WTC11 (cell line): ENCODE results near the gene IQGAP2. TPM values are rescaled to one million over a fixed set of nuclear protein-coding genes. Genes with fewer than 3 reads are reported as not detected.

Experiments
- ATAC-seq: fragments of 200-7000 bp; cut with Tn5 transposase; 2 replicates; pipeline ENCODE4 v1.10.0; 2021; ENCODE audit warnings: mild to moderate bottlenecking, moderate library complexity
- CTCF ChIA-PET: fragments of 300-600 bp; sonication (Branson Sonifier 250); formaldehyde crosslinking; loops from one replicate; lab custom pipeline; 2021; ENCODE audit warnings: antibody characterized with exemption; lab: Charles Lee
- POLR2A ChIA-PET: fragments of 350-600 bp; sonication (Branson Sonifier 250); formaldehyde crosslinking; loops from one replicate; lab custom pipeline; 2021; ENCODE audit warnings: antibody characterized with exemption; lab: Charles Lee
- DNase-seq: peaks from one replicate; pipeline ENCODE4 v3.0.0; 2021; ENCODE audit warnings: low spot score
- H3K27ac Mint-ChIP-seq: 2 replicates; pipeline ENCODE4 v1.8.0; 2021; ENCODE audit warnings: mixed read lengths
- H3K27me3 Mint-ChIP-seq: 2 replicates; pipeline ENCODE4 v1.8.0; 2021; ENCODE audit warnings: low read depth, mild to moderate bottlenecking, moderate library complexity, mixed read lengths
- H3K36me3 Mint-ChIP-seq: 2 replicates; pipeline ENCODE4 v1.8.0; 2021; ENCODE audit warnings: mixed read lengths
- H3K4me1 Mint-ChIP-seq: 2 replicates; pipeline ENCODE4 v1.8.0; 2022; ENCODE audit warnings: mixed read lengths
- H3K4me3 Mint-ChIP-seq: 2 replicates; pipeline ENCODE4 v1.8.0; 2021; ENCODE audit warnings: mild to moderate bottlenecking, moderate library complexity, mixed read lengths
- H3K9me3 Mint-ChIP-seq: 2 replicates; pipeline ENCODE4 v1.8.0; 2021; ENCODE audit warnings: mixed read lengths
- ATF1 ChIP-seq: sonication (generic); formaldehyde crosslinking; IDR thresholded peaks from 2 replicates; pipeline ENCODE4 v1.8.1; 2023; ENCODE audit warnings: mild to moderate bottlenecking, moderate library complexity, missing genetic modification reagents
- ATF6 ChIP-seq: sonication (generic); formaldehyde crosslinking; IDR thresholded peaks from 2 replicates; pipeline ENCODE4 v1.8.1; 2023; ENCODE audit warnings: mild to moderate bottlenecking, missing genetic modification reagents
- CDX4 ChIP-seq: fragments of 250-450 bp; sonication (Bioruptor Pico); IDR thresholded peaks from 2 replicates; pipeline ENCODE4 v1.9.0; 2021; ENCODE audit warnings: moderate library complexity, mild to moderate bottlenecking, inconsistent platforms, borderline replicate concordance
- E2F1 ChIP-seq: sonication (generic); formaldehyde crosslinking; IDR thresholded peaks from 2 replicates; pipeline ENCODE4 v1.8.0; 2022; ENCODE audit warnings: mild to moderate bottlenecking, missing genetic modification reagents
- ELF4 ChIP-seq: sonication (generic); formaldehyde crosslinking; IDR thresholded peaks from 2 replicates; pipeline ENCODE4 v1.8.1; 2022; ENCODE audit warnings: low read depth, mild to moderate bottlenecking, moderate library complexity, missing genetic modification reagents
- ETV6 ChIP-seq: sonication (generic); formaldehyde crosslinking; IDR thresholded peaks from 2 replicates; pipeline ENCODE4 v1.8.1; 2022; ENCODE audit warnings: mild to moderate bottlenecking, missing genetic modification reagents
- FOXJ3 ChIP-seq: sonication (generic); formaldehyde crosslinking; IDR thresholded peaks from 2 replicates; pipeline ENCODE4 v1.9.0; 2021; ENCODE audit warnings: missing genetic modification reagents, mild to moderate bottlenecking, borderline replicate concordance
- FOXK1 ChIP-seq: sonication (generic); formaldehyde crosslinking; IDR thresholded peaks from 2 replicates; pipeline ENCODE4 v1.8.0; 2022; ENCODE audit warnings: mild to moderate bottlenecking, moderate library complexity, missing genetic modification reagents
- HMGA2 ChIP-seq: fragments of 250-450 bp; sonication (Bioruptor Pico); IDR thresholded peaks from 2 replicates; pipeline ENCODE4 v1.4.0; 2021; ENCODE audit warnings: mild to moderate bottlenecking, moderate library complexity
- JUN ChIP-seq: sonication (generic); formaldehyde crosslinking; IDR thresholded peaks from 2 replicates; pipeline ENCODE4 v1.8.0; 2023; ENCODE audit warnings: mild to moderate bottlenecking, missing genetic modification reagents
- NFE2L1 ChIP-seq: sonication (generic); formaldehyde crosslinking; IDR thresholded peaks from 2 replicates; pipeline ENCODE4 v1.8.1; 2023; ENCODE audit warnings: missing genetic modification reagents
- NR2C2 ChIP-seq: sonication (generic); formaldehyde crosslinking; IDR thresholded peaks from 2 replicates; pipeline ENCODE4 v1.8.0; 2022; ENCODE audit warnings: mild to moderate bottlenecking, missing genetic modification reagents
- NR3C1 ChIP-seq: sonication (generic); formaldehyde crosslinking; conservative IDR thresholded peaks from 2 replicates; pipeline ENCODE4 v1.8.1; 2023; ENCODE audit warnings: low read depth, mild to moderate bottlenecking, missing genetic modification reagents
- ZBTB21 ChIP-seq: sonication (generic); formaldehyde crosslinking; IDR thresholded peaks from 2 replicates; pipeline ENCODE4 v1.8.1; 2023; ENCODE audit warnings: mild to moderate bottlenecking, missing genetic modification reagents, borderline replicate concordance
- ZNF121 ChIP-seq: sonication (generic); formaldehyde crosslinking; IDR thresholded peaks from 2 replicates; pipeline ENCODE4 v1.8.0; 2023; ENCODE audit warnings: missing genetic modification reagents
- ZNF138 ChIP-seq: sonication (generic); formaldehyde crosslinking; conservative IDR thresholded peaks from 2 replicates; pipeline ENCODE4 v1.8.1; 2022; ENCODE audit warnings: mild to moderate bottlenecking, moderate library complexity, missing genetic modification reagents
- ZNF219 ChIP-seq: sonication (generic); formaldehyde crosslinking; IDR thresholded peaks from 2 replicates; pipeline ENCODE4 v1.8.0; 2023; ENCODE audit warnings: missing genetic modification reagents, mild to moderate bottlenecking, borderline replicate concordance
- ZNF423 ChIP-seq: fragments of 250-450 bp; sonication (Bioruptor Pico); IDR thresholded peaks from 2 replicates; pipeline ENCODE4 v2.1.2; 2022; ENCODE audit warnings: mild to moderate bottlenecking, moderate library complexity
- total RNA-seq: library from RNA; stranded (reverse); gene quantifications from 3 replicates; pipeline ENCODE4 v1.2.3, GENCODE V29; 2021
- TF ChIP-seq, protein P1 (sequence below): sonication (generic); formaldehyde crosslinking; IDR thresholded peaks from 2 replicates; pipeline ENCODE4 v1.8.1; 2022; ENCODE audit warnings: mild to moderate bottlenecking, missing genetic modification reagents, moderate library complexity, borderline replicate concordance
- TF ChIP-seq, protein P2 (sequence below): fragments of 250-450 bp; sonication (Bioruptor Pico); IDR thresholded peaks from 2 replicates; pipeline ENCODE4 v1.9.0; 2021; ENCODE audit warnings: mild to moderate bottlenecking
- TF ChIP-seq, protein P3 (sequence below): sonication (generic); formaldehyde crosslinking; IDR thresholded peaks from 2 replicates; pipeline ENCODE4 v1.8.1; 2023; ENCODE audit warnings: mild to moderate bottlenecking, missing genetic modification reagents, moderate library complexity
- TF ChIP-seq, protein P4 (sequence below): sonication (generic); formaldehyde crosslinking; IDR thresholded peaks from 2 replicates; pipeline ENCODE4 v1.8.1; 2023; ENCODE audit warnings: mild to moderate bottlenecking, missing genetic modification reagents, moderate library complexity

The IQGAP2 gene
- total RNA-seq, 1 experiment from 2014 or later: 70.6 TPM

- TF ChIP-seq ATF6 (CRISPR knock-in tag): no peak
- no peak for TF ChIP-seq ZNF121 (CRISPR knock-in tag)
- TF ChIP-seq ETV6 (CRISPR knock-in tag): no peak
- no peak for TF ChIP-seq NR2C2
- TF ChIP-seq ZNF138: no peak
- no peak for TF ChIP-seq NR3C1 (CRISPR knock-in tag)
- TF ChIP-seq FOXJ3 (CRISPR knock-in tag): no peak
- TF ChIP-seq ZNF423 (CRISPR knock-in tag): no peak
- TF ChIP-seq, protein P1, sequence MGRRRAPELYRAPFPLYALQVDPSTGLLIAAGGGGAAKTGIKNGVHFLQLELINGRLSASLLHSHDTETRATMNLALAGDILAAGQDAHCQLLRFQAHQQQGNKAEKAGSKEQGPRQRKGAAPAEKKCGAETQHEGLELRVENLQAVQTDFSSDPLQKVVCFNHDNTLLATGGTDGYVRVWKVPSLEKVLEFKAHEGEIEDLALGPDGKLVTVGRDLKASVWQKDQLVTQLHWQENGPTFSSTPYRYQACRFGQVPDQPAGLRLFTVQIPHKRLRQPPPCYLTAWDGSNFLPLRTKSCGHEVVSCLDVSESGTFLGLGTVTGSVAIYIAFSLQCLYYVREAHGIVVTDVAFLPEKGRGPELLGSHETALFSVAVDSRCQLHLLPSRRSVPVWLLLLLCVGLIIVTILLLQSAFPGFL: no peak
- no peak for TF ChIP-seq E2F1
These were observed 14.8 kb upstream of the IQGAP2 start (continued) for GRCh38 chr5:76388236-76388635.

DNA sequence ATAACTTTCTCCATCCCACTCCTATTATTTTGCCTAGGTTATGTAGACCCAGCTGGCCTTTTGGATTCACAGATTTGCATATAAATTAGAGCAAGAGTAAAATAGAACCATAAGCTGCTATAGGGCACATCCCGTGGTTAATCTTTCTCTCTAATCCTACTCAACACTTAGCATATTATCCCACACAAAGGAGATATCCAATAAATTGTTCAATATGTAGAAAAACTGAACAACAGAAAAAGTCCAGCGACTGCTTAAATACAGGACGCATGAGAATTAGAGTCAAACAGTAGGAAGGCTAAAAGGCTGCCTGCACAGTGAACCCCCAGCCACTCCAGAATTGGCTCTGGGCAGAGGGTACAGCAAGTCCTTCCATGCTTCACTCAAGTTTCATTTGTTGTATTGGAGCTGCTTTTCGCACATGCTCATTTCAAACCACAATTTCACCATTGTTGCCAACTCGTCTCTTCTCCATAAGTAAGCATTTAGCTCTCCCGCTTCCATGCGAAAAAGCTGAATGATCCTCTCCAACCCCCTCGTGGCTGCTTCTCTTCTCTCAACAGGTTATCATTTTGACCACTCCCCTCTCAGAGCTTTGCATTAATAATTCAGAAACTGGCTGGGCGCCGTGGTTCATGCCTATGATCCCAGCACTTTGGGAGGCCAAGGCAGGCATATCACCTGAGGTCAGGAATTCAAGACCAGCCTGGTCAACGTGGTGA, 14.1 kb upstream of the IQGAP2 start:
- H3K36me3 Mint-ChIP-seq: no peaks in the 10 kb centered on the region
- ChIA-PET POLR2A (no interaction called here), CTCF (interaction anchor here (1.0 to 1.4 kb wide), 3 partner anchors 13 to 180 kb away, joined by 4 to 6 read pairs (median 4); partner anchors contain the start of gene IQGAP2)
- H3K9me3 Mint-ChIP-seq: no peaks in the 10 kb centered on the region
- no peak overlapping the region for H3K27ac Mint-ChIP-seq
- TF ChIP-seq, protein P2, sequence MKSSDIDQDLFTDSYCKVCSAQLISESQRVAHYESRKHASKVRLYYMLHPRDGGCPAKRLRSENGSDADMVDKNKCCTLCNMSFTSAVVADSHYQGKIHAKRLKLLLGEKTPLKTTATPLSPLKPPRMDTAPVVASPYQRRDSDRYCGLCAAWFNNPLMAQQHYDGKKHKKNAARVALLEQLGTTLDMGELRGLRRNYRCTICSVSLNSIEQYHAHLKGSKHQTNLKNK (CRISPR knock-in tag): no peak
- no peak for TF ChIP-seq E2F1
- TF ChIP-seq FOXK1: no peak
- no peak for TF ChIP-seq ZNF423 (CRISPR knock-in tag)
- TF ChIP-seq, protein P3, sequence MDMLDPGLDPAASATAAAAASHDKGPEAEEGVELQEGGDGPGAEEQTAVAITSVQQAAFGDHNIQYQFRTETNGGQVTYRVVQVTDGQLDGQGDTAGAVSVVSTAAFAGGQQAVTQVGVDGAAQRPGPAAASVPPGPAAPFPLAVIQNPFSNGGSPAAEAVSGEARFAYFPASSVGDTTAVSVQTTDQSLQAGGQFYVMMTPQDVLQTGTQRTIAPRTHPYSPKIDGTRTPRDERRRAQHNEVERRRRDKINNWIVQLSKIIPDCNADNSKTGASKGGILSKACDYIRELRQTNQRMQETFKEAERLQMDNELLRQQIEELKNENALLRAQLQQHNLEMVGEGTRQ (CRISPR knock-in tag): no peak
- no peak for TF ChIP-seq ELF4 (CRISPR knock-in tag)
- TF ChIP-seq ZBTB21 (CRISPR knock-in tag): no peak
- TF ChIP-seq HMGA2 (CRISPR knock-in tag): no peak
- no peak for TF ChIP-seq NFE2L1 (CRISPR knock-in tag)
- no peak for TF ChIP-seq CDX4 (CRISPR knock-in tag)
- TF ChIP-seq, protein P4, sequence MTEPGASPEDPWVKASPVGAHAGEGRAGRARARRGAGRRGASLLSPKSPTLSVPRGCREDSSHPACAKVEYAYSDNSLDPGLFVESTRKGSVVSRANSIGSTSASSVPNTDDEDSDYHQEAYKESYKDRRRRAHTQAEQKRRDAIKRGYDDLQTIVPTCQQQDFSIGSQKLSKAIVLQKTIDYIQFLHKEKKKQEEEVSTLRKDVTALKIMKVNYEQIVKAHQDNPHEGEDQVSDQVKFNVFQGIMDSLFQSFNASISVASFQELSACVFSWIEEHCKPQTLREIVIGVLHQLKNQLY: no peak
- TF ChIP-seq ZNF121 (CRISPR knock-in tag): no peak
- TF ChIP-seq ZNF219 (CRISPR knock-in tag): no peak
- TF ChIP-seq JUN (CRISPR knock-in tag): no peak
- no peak for TF ChIP-seq ATF1 (CRISPR knock-in tag)
- no peaks in the 10 kb centered on the region for H3K27me3 Mint-ChIP-seq
- peaks cover 40% of the 10 kb centered on the region for H3K4me1 Mint-ChIP-seq
- no peak for DNase-seq
- H3K4me3 Mint-ChIP-seq: no peak overlapping the region
- ATAC-seq: no peak
